CD4-positive, alpha-beta T cell (primary cell): ENCODE data around the gene NXN. TPM values are rescaled to one million over a fixed set of nuclear protein-coding genes. Genes with fewer than 3 reads are reported as not detected.

Experiments used
- ATAC-seq: fragments of 200-7000 bp; cut with Tn5 transposase; one replicate; pipeline ENCODE4 v1.10.0; 2022; ENCODE audit warnings: mild to moderate bottlenecking; ENCODE audit not compliant: poor library complexity
- CTCF ChIA-PET: fragments of 350-600 bp; sonication (Branson Sonifier 250); formaldehyde crosslinking; loops from one replicate; lab custom pipeline; 2021; ENCODE audit warnings: antibody characterized with exemption, inconsistent platforms; lab: Charles Lee
- POLR2A ChIA-PET: fragments of 350-600 bp; sonication (Branson Sonifier 250); formaldehyde crosslinking; loops from one replicate; lab custom pipeline; 2021; ENCODE audit warnings: antibody characterized with exemption, inconsistent platforms; lab: Charles Lee
- DNase-seq, 14 experiments: peaks; one replicate each; pipeline ENCODE4 v3.0.0-alpha.2; 2013 to 2020; ENCODE audit warnings: mixed read lengths in 2 of 14
- H3K27ac ChIP-seq, 2 donors: one replicate each; pipeline versions ENCODE4 v1.5.1 to v1.7.0; 2013; ENCODE audit warnings: low read length in 2 of 2, low read depth in 1 of 2, mild to moderate bottlenecking in 1 of 2
- H3K27me3 ChIP-seq, 2 experiments: 1 replicate in 1 of 2; 2 replicates in 1 of 2; pipeline versions ENCODE4 v1.6.1 to v1.7.0; 2013; ENCODE audit warnings: low read length in 2 of 2, control low read depth in 1 of 2, mild to moderate bottlenecking in 1 of 2, moderate library complexity in 1 of 2; ENCODE audit not compliant: insufficient read depth in 2 of 2, control insufficient read depth in 1 of 2
- H3K36me3 ChIP-seq: one replicate; pipeline ENCODE4 v1.6.1; 2013; ENCODE audit warnings: low read length, control low read depth; ENCODE audit not compliant: insufficient read depth
- H3K4me1 ChIP-seq: one replicate; pipeline ENCODE4 v1.6.1; 2013; ENCODE audit warnings: low read length, control low read depth; ENCODE audit not compliant: insufficient read depth
- H3K4me3 ChIP-seq: one replicate; pipeline ENCODE4 v1.5.1; 2013; ENCODE audit warnings: mild to moderate bottlenecking, low read length, moderate library complexity
- H3K9me3 ChIP-seq, 2 experiments: 1 replicate in 1 of 2; 2 replicates in 1 of 2; pipeline versions ENCODE4 v1.6.1 to v1.7.0; 2013; ENCODE audit warnings: low read length in 2 of 2, mild to moderate bottlenecking in 2 of 2, control low read depth in 1 of 2, moderate library complexity in 1 of 2; ENCODE audit not compliant: control insufficient read depth in 1 of 2, insufficient read depth in 1 of 2
- H3K27ac Mint-ChIP-seq: one replicate; pipeline ENCODE4 v1.8.0; 2020; ENCODE audit warnings: mixed read lengths
- H3K27me3 Mint-ChIP-seq: one replicate; pipeline ENCODE4 v1.8.0; 2021; ENCODE audit warnings: mixed read lengths
- H3K36me3 Mint-ChIP-seq: one replicate; pipeline ENCODE4 v1.8.0; 2021; ENCODE audit warnings: low read depth, mixed read lengths
- H3K4me1 Mint-ChIP-seq: one replicate; pipeline ENCODE4 v1.8.0; 2021; ENCODE audit warnings: low read depth, mixed read lengths
- H3K4me3 Mint-ChIP-seq: one replicate; pipeline ENCODE4 v1.8.0; 2020; ENCODE audit warnings: mild to moderate bottlenecking, mixed read lengths
- H3K9me3 Mint-ChIP-seq: one replicate; pipeline ENCODE4 v1.8.0; 2020; ENCODE audit warnings: mixed read lengths
- intact Hi-C, 2 experiments: fragments of 100-400 bp; cut with DNase I in 1 of 2; cut with micrococcal nuclease in 1 of 2; formaldehyde crosslinking; loops; one replicate each; pipeline versions ENCODE4 v1.15.1 to v1.9.0; 2023 to 2025; cut with DNase I, micrococcal nuclease
- total RNA-seq, 174 experiments: library from RNA in 2 of 174; stranded (reverse) in 2 of 174; gene quantifications; one replicate each; pipeline ENCODE4 v1.2.3 and lab custom pipeline; 2021 to 2026
- TF ChIP-seq, protein P1 (sequence below): fragments of 200-600 bp; IDR thresholded peaks from one replicate; pipeline ENCODE4 v1.8.0; 2022; ENCODE audit warnings: antibody characterized with exemption, mild to moderate bottlenecking

NXN gene
- total RNA-seq, 2 experiments from 2014 or later = 0.80 to 0.98 TPM

DNA sequence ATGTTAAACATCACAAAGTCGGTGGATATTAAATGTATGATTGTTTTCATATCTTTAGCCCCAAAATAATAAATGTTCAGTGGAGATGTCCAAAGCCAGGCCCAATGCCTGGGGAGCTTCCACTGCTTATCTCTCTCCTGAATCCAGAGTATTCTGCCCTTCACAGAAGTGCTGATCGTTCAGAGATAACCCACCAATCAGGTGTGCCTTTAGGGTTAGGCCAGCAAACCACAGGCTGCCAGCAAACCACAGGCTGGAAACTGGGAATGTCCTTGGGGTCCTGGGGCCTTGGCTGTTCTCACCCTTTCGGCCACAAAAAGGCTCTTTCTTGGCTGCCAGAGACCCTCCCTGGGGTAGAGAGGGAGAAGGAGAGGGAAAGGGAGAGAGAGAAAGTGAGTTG lies 33.9 kb downstream of the NXN start:
- H3K9me3 Mint-ChIP-seq = no peaks in the 10 kb centered on the region
- H3K4me1 Mint-ChIP-seq = no peaks in the 10 kb centered on the region
- peaks cover 0 to 6% of the 10 kb centered on the region in 2 experiments for H3K9me3 ChIP-seq
- TF ChIP-seq, protein P1, sequence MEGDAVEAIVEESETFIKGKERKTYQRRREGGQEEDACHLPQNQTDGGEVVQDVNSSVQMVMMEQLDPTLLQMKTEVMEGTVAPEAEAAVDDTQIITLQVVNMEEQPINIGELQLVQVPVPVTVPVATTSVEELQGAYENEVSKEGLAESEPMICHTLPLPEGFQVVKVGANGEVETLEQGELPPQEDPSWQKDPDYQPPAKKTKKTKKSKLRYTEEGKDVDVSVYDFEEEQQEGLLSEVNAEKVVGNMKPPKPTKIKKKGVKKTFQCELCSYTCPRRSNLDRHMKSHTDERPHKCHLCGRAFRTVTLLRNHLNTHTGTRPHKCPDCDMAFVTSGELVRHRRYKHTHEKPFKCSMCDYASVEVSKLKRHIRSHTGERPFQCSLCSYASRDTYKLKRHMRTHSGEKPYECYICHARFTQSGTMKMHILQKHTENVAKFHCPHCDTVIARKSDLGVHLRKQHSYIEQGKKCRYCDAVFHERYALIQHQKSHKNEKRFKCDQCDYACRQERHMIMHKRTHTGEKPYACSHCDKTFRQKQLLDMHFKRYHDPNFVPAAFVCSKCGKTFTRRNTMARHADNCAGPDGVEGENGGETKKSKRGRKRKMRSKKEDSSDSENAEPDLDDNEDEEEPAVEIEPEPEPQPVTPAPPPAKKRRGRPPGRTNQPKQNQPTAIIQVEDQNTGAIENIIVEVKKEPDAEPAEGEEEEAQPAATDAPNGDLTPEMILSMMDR = no peak
- no peak for ATAC-seq
- peaks cover 0 to 8% of the 10 kb centered on the region in 2 experiments for H3K27me3 ChIP-seq
- no peaks in the 10 kb centered on the region for H3K36me3 ChIP-seq
- POLR2A ChIA-PET = no interaction called here
- DNase-seq = no peak
- intact Hi-C loops = no loop called here
- no peak overlapping the region for H3K27ac Mint-ChIP-seq
- peaks cover 16% of the 10 kb centered on the region for H3K27me3 Mint-ChIP-seq
- CTCF ChIA-PET = no interaction called here
- H3K27ac ChIP-seq = no peak overlapping the region
- H3K36me3 Mint-ChIP-seq = no peaks in the 10 kb centered on the region
- H3K4me1 ChIP-seq = no peaks in the 10 kb centered on the region
- no peak overlapping the region for H3K4me3 Mint-ChIP-seq
- H3K4me3 ChIP-seq = no peak overlapping the region

DNA sequence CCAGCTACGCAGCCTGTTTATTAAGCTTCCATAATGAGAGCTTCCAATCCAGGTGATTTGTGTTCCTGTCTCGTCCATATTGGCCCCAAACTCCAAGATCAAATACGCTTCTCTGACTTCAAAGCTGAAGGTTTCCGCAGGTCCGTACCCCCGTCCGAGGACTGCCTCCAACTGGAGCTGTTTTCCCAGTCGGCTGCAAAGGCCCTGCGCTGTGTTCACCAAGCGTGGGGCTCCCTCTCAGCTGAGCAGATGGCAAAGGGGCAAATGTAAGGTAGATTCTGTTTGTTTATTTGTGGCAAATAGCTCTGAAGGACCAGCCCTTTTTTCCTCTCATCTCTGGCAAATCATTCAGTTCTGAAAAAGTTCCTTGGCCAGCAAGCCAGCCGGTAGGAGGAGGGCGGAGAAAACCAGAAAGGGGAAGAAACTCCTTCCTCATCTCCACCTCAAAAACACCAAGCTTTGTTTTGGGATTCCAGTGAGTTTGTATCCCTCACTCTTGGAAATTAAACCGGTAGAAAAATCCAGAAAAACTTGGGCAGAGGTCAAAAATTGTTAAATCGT lies 35.2 kb downstream of the NXN start:
- H3K36me3 Mint-ChIP-seq = no peaks in the 10 kb centered on the region
- ChIA-PET CTCF (interaction anchor here (0.6 kb wide), 1 partner anchor 43 kb away, joined by 3 read pairs; no protein-coding TSS in a partner anchor), POLR2A (no interaction called here)
- H3K27me3 Mint-ChIP-seq = peaks cover 8% of the 10 kb centered on the region
- H3K27me3 ChIP-seq = no peaks in the 10 kb centered on the region
- H3K9me3 Mint-ChIP-seq = no peaks in the 10 kb centered on the region
- H3K4me3 ChIP-seq = no peak overlapping the region
- H3K27ac Mint-ChIP-seq = no peak overlapping the region
- DNase-seq (no peak), ATAC-seq (no peak)
- H3K27ac ChIP-seq = no peak overlapping the region
- intact Hi-C loops = no loop called here
- peaks cover 0 to 6% of the 10 kb centered on the region in 2 experiments for H3K9me3 ChIP-seq
- no peaks in the 10 kb centered on the region for H3K36me3 ChIP-seq
- TF ChIP-seq, protein P1 = no peak
- no peaks in the 10 kb centered on the region for H3K4me1 Mint-ChIP-seq
- no peaks in the 10 kb centered on the region for H3K4me1 ChIP-seq
- no peak overlapping the region for H3K4me3 Mint-ChIP-seq

DNA sequence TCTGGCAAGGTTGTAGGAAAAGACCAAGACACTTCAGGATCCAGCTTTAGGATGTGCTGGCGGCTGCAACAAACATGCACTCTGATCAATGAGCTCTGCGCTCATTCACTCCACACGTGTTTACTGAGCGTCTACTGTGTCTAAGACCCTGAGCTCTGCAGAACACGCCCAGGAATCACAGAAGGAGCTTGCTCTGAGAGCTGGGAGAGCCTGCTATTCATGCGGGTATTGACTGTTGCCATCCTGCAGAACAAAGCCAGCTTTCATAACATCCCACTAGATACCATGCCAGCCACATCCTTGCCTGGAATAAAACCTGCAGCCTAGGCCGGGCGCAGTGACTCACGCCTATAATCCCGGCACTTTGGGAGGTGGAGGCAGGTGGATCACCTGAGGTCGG lies 44.1 kb downstream of the NXN start:
- POLR2A ChIA-PET = no interaction called here
- Mint-ChIP-seq H3K36me3 (no peaks in the 10 kb centered on the region), H3K27ac (no peak overlapping the region), H3K27me3 (no peaks in the 10 kb centered on the region), H3K9me3 (no peaks in the 10 kb centered on the region), H3K4me1 (no peaks in the 10 kb centered on the region), H3K4me3 (no peak overlapping the region)
- ATAC-seq (no peak), DNase-seq (no peak)
- H3K4me3 ChIP-seq = no peak overlapping the region
- no peaks in the 10 kb centered on the region for H3K36me3 ChIP-seq
- intact Hi-C loops = no loop called here
- no peaks in the 10 kb centered on the region for H3K27me3 ChIP-seq
- H3K4me1 ChIP-seq = no peaks in the 10 kb centered on the region
- no peaks in the 10 kb centered on the region for H3K9me3 ChIP-seq
- no peak overlapping the region for H3K27ac ChIP-seq
- CTCF ChIA-PET = no interaction called here
- TF ChIP-seq, protein P1 = no peak
